K562 (cell line): ENCODE results near the gene STON2. TPM values are rescaled to one million over a fixed set of nuclear protein-coding genes. Genes with fewer than 3 reads are reported as not detected.

Experiments
- ATF3 ChIP-seq, 2 experiments: fragments of 450-650 bp in 1 of 2; sonication (generic) in 1 of 2; formaldehyde crosslinking in 1 of 2; IDR thresholded peaks in 1 of 2; conservative IDR thresholded peaks in 1 of 2; 2 replicates each; pipeline versions ENCODE4 v1.6.1 to v1.8.1; 2016 to 2023; ENCODE audit warnings: mild to moderate bottlenecking in 2 of 2, moderate library complexity in 2 of 2, inconsistent platforms in 1 of 2, missing genetic modification reagents in 1 of 2
- CBFA2T3 ChIP-seq: fragments of 450-650 bp; IDR thresholded peaks from 2 replicates; pipeline ENCODE4 v1.6.1; 2017
- CLOCK ChIP-seq: fragments of 250-450 bp; sonication (Bioruptor Pico); IDR thresholded peaks from 2 replicates; pipeline ENCODE4 v1.4.0; 2020; ENCODE audit warnings: mild to moderate bottlenecking, moderate library complexity, borderline replicate concordance
- DPF2 ChIP-seq: fragments of 450-650 bp; IDR thresholded peaks from 2 replicates; pipeline ENCODE4 v1.6.1; 2016
- FOXK1 ChIP-seq: sonication (generic); formaldehyde crosslinking; IDR thresholded peaks from 2 replicates; pipeline ENCODE4 v1.8.0; 2022; ENCODE audit warnings: missing genetic modification reagents, mild to moderate bottlenecking, borderline replicate concordance
- GABPB2 ChIP-seq: fragments of 250-450 bp; sonication (Bioruptor Pico); conservative IDR thresholded peaks from 2 replicates; pipeline ENCODE4 v1.5.1; 2021; ENCODE audit warnings: mild to moderate bottlenecking
- HCFC1 ChIP-seq: IDR thresholded peaks from 2 replicates; pipeline ENCODE4 v1.6.1; 2012; ENCODE audit warnings: low read depth, low read length, improper control_type of control experiment
- MED1 ChIP-seq: sonication (generic); formaldehyde crosslinking; IDR thresholded peaks from 2 replicates; pipeline ENCODE4 v1.8.1; 2023; ENCODE audit warnings: missing genetic modification reagents, borderline replicate concordance
- RFX7 ChIP-seq: fragments of 250-450 bp; sonication (Bioruptor Pico); IDR thresholded peaks from 2 replicates; pipeline ENCODE4 v1.5.1; 2021; ENCODE audit warnings: mild to moderate bottlenecking
- SRF ChIP-seq, 2 experiments: fragments of 250-450, 450-650 bp in 1 of 2; sonication (Bioruptor Pico) in 1 of 2; sonication (generic) in 1 of 2; formaldehyde crosslinking; IDR thresholded peaks; 2 replicates each; pipeline versions ENCODE4 v1.5.0 to v1.5.1; 2020 to 2022; ENCODE audit warnings: mild to moderate bottlenecking in 1 of 2, missing genetic modification reagents in 1 of 2
- STAG1 ChIP-seq: sonication (generic); formaldehyde crosslinking; IDR thresholded peaks from 2 replicates; pipeline ENCODE4 v1.5.0; 2020; ENCODE audit warnings: missing genetic modification reagents, borderline replicate concordance
- TCF3 ChIP-seq: sonication (generic); formaldehyde crosslinking; IDR thresholded peaks from 2 replicates; pipeline ENCODE4 v1.4.0; 2020; ENCODE audit warnings: mild to moderate bottlenecking, missing genetic modification reagents
- TEAD1 ChIP-seq, 2 experiments: fragments of 450-650 bp in 1 of 2; sonication (generic) in 1 of 2; formaldehyde crosslinking; IDR thresholded peaks; 2 replicates each; pipeline versions ENCODE4 v1.4.0 to v1.8.0; 2020 to 2022; ENCODE audit warnings: mild to moderate bottlenecking in 2 of 2, missing genetic modification reagents in 1 of 2
- ZBTB12 ChIP-seq: fragments of 250-450 bp; sonication (Bioruptor Pico); IDR thresholded peaks from 2 replicates; pipeline ENCODE4 v1.4.0; 2020
- ZSCAN32 ChIP-seq: fragments of 450-650 bp; formaldehyde crosslinking; IDR thresholded peaks from 2 replicates; pipeline ENCODE4 v1.4.0; 2020; ENCODE audit warnings: mild to moderate bottlenecking, moderate library complexity
- polyA plus RNA-seq, 8 experiments: library from polyadenylated mRNA; depleted of rRNA in 4 of 8; stranded (reverse) in 5 of 8; unstranded in 3 of 8; fragments of >200 nt; fragmentation: Nextera tagmentation in 2 of 8; fragmentation: Illumina TruSeq in 1 of 8; extraction: Ambion mirVana in 2 of 8; extraction: Trizol in 1 of 8; gene quantifications; 2 replicates each; pipeline versions ENCODE4 v1.2.1 to v1.2.3, GENCODE V29; 2011 to 2014; ENCODE audit warnings: inconsistent platforms in 1 of 8, missing spikeins in 1 of 8
- total RNA-seq, 7 experiments: library from RNA; depleted of rRNA in 6 of 7; stranded (reverse); fragments of >200 nt in 6 of 7; fragmentation: Illumina TruSeq in 2 of 7; extraction: Trizol in 2 of 7; gene quantifications; 2 replicates each; pipeline versions ENCODE4 v1.2.1 to v1.2.3, GENCODE V29; 2011 to 2021; ENCODE audit warnings: low replicate concordance in 1 of 7

STON2 gene
- total and polyA plus RNA-seq, 9 of the 15 experiments (the other 6 are each of a cell fraction or from before 2014, with no cell fraction given), result 7.8 to 99.3 (median 53.5) TPM

GRCh38 chr14:81434230-81434629, 34.1 kb upstream of the STON2 start (continued):
- TF ChIP-seq CLOCK (no peak), ZBTB12 (CRISPR knock-in tag) (no peak), STAG1 (CRISPR knock-in tag) (no peak), DPF2 (peak; percentile 91), ATF3 (IDR thresholded peaks at IDR 0.05) (no peak; the same call in 1 of the 2 replicates), ATF3 (CRISPR knock-in tag; conservative IDR thresholded peaks at IDR 0.05) (no peak), GABPB2 (CRISPR knock-in tag) (no peak), TCF3 (CRISPR knock-in tag) (peak; percentile 56), TEAD1 (CRISPR knock-in tag; IDR thresholded peaks at IDR 0.05) (no peak), FOXK1 (CRISPR knock-in tag) (no peak), RFX7 (no peak), ZSCAN32 (no peak), SRF (CRISPR knock-in tag; IDR thresholded peaks at IDR 0.05) (no peak), MED1 (CRISPR knock-in tag) (no peak), HCFC1 (no peak), CBFA2T3 (peak; percentile 86)
